ENCODE data around the gene ACOT9.
"Not testable (repeated sequence)": the region's sequence is repeated elsewhere in the genome, so short reads cannot be mapped to it uniquely, and the experiment has no call there.

The ACOT9 gene

GRCh38 chrX:23782863-23783588 is 40.0 kb upstream of the ACOT9 start, which contains the start of gene SAT1:
TSS of gene SAT1 (plus strand) at chrX:23783173. CDS start at chrX:23783352, 179 bp downstream.
- peak; percentile 94 to 97 for DNase-seq
- H3K27me3 ChIP-seq, result no peaks in the 10 kb centered on the region
- H3K4me3 ChIP-seq, result peak within 1 kb of the TSS; percentile 72 to 80
- H3K27ac ChIP-seq, result peak within 1 kb of the TSS; percentile 94 to 95
- peaks cover 0 to 3% (median 0%) of the 10 kb centered on the region in 4 donors for H3K4me1 ChIP-seq
- peaks cover 0 to 9% (median 9%) of the 10 kb centered on the region in 3 donors for H3K36me3 ChIP-seq
- peak; percentile 65 to 76 for TF ChIP-seq CTCF (IDR thresholded peaks at IDR 0.05)
- no peaks in the 10 kb centered on the region for H3K9me3 ChIP-seq
- intact Hi-C loops (cut with DNase I; ENCODE audit: low total_unique reads), result loop anchor here (2.0 kb wide), 1 partner anchor 118 kb away; no protein-coding TSS in a partner anchor

- intact Hi-C loops (cut with DNase I; ENCODE audit: low total_unique reads), result loop anchor here (2.0 kb wide), 1 partner anchor 118 kb away; no protein-coding TSS in a partner anchor
- no peak for DNase-seq
- Histone ChIP-seq H3K9me3 (no peaks in the 10 kb centered on the region), H3K27ac (peak overlapping the region; percentile 94 to 95), H3K4me1 (peaks cover 0 to 3% (median 0%) of the 10 kb centered on the region in 4 donors), H3K27me3 (no peaks in the 10 kb centered on the region), H3K36me3 (peaks cover 0 to 9% (median 9%) of the 10 kb centered on the region in 3 donors), H3K4me3 (peak overlapping the region; percentile 72 to 80)
- TF ChIP-seq CTCF (IDR thresholded peaks at IDR 0.05), result no peak
Measured at GRCh38 chrX:23782455-23782854, 39.4 kb upstream of the ACOT9 start.

- no peaks in the 10 kb centered on the region for H3K27me3 ChIP-seq
- DNase-seq, result no peak
- H3K4me3 ChIP-seq, result no peak overlapping the region
- intact Hi-C loops (cut with DNase I; ENCODE audit: low total_unique reads), result no loop called here
- no peaks in the 10 kb centered on the region for H3K9me3 ChIP-seq
- no peak overlapping the region for H3K27ac ChIP-seq
- no peak for TF ChIP-seq CTCF (IDR thresholded peaks at IDR 0.05)
- H3K36me3 ChIP-seq, result no peaks in the 10 kb centered on the region
- H3K4me1 ChIP-seq, result no peaks in the 10 kb centered on the region
Measured at GRCh38 chrX:23779025-23779424, 35.9 kb upstream of the ACOT9 start.

GRCh38 chrX:23776363-23776762 is 33.3 kb upstream of the ACOT9 start:
- Histone ChIP-seq H3K27ac (no peak overlapping the region), H3K27me3 (no peaks in the 10 kb centered on the region), H3K4me1 (no peaks in the 10 kb centered on the region), H3K4me3 (no peak overlapping the region), H3K36me3 (no peaks in the 10 kb centered on the region), H3K9me3 (no peaks in the 10 kb centered on the region)
- no peak for DNase-seq
- intact Hi-C loops (cut with DNase I; ENCODE audit: low total_unique reads), result no loop called here
- no peak for TF ChIP-seq CTCF (IDR thresholded peaks at IDR 0.05)

- Histone ChIP-seq H3K36me3 (no peaks in the 10 kb centered on the region), H3K9me3 (no peaks in the 10 kb centered on the region), H3K27ac (no peak overlapping the region), H3K4me3 (no peak overlapping the region), H3K27me3 (no peaks in the 10 kb centered on the region), H3K4me1 (no peaks in the 10 kb centered on the region)
- TF ChIP-seq CTCF (IDR thresholded peaks at IDR 0.05), result no peak
- intact Hi-C loops (cut with DNase I; ENCODE audit: low total_unique reads), result no loop called here
- DNase-seq, result no peak
Measured at GRCh38 chrX:23773601-23774175, 30.6 kb upstream of the ACOT9 start.

GRCh38 chrX:23771086-23771485 is 28.0 kb upstream of the ACOT9 start:
- H3K9me3 ChIP-seq; H3K4me3 ChIP-seq; H3K27ac ChIP-seq; intact Hi-C loops (cut with DNase I; ENCODE audit: low total_unique reads); DNase-seq; H3K27me3 ChIP-seq; H3K36me3 ChIP-seq; H3K4me1 ChIP-seq: not testable (repeated sequence)

Measured in tibial artery (tissue), 4 donors.